Mesothelial cell of epicardium (in vitro differentiated cells): Measurements from ENCODE around the gene VPS18. TPM values are rescaled to one million over a fixed set of nuclear protein-coding genes. Genes with fewer than 3 reads are reported as not detected.

Experiments
- DNase-seq, 2 experiments: peaks; one replicate each; pipeline ENCODE4 v3.0.0; 2021; ENCODE audit warnings: low spot score in 2 of 2; ENCODE audit not compliant: unreplicated experiment in 2 of 2
- H3K27ac Mint-ChIP-seq: 2 replicates; pipeline ENCODE4 v1.8.0; 2021; ENCODE audit warnings: mixed read lengths
- H3K27me3 Mint-ChIP-seq: 2 replicates; pipeline ENCODE4 v1.8.0; 2021; ENCODE audit warnings: low read depth, mixed read lengths
- H3K36me3 Mint-ChIP-seq: 2 replicates; pipeline ENCODE4 v1.8.0; 2021; ENCODE audit warnings: mixed read lengths
- H3K4me1 Mint-ChIP-seq: 2 replicates; pipeline ENCODE4 v1.8.0; 2021; ENCODE audit warnings: mixed read lengths
- H3K4me3 Mint-ChIP-seq: 2 replicates; pipeline ENCODE4 v1.8.0; 2021; ENCODE audit warnings: mild to moderate bottlenecking, moderate library complexity, mixed read lengths
- H3K9me3 Mint-ChIP-seq: 2 replicates; pipeline ENCODE4 v1.8.0; 2021; ENCODE audit warnings: mixed read lengths
- CTCF ChIP-seq: fragments of 200-600 bp; sonication (generic); IDR thresholded peaks from one replicate; pipeline ENCODE4 v1.5.0; 2021; ENCODE audit warnings: antibody characterized with exemption; ENCODE audit not compliant: unreplicated experiment
- total RNA-seq: library from RNA; stranded (reverse); gene quantifications from 3 replicates; pipeline ENCODE4 v1.2.1, GENCODE V29; 2021

The VPS18 gene
- total RNA-seq, 1 donor from 2014 or later, result 30.1 TPM

GRCh38 chr15:40941528-40942336, 47.5 kb downstream of the VPS18 start:
- H3K27me3 Mint-ChIP-seq, result peaks cover 9% of the 10 kb centered on the region
- H3K27ac Mint-ChIP-seq, result peak overlapping the region; percentile 67
- H3K36me3 Mint-ChIP-seq, result no peaks in the 10 kb centered on the region
- TF ChIP-seq CTCF, result peak; percentile 58
- peaks cover 17% of the 10 kb centered on the region for H3K4me1 Mint-ChIP-seq
- DNase-seq, result peak in 1 of 2 experiments; percentile 82
- peak overlapping the region; percentile 63 for H3K4me3 Mint-ChIP-seq
- H3K9me3 Mint-ChIP-seq, result no peaks in the 10 kb centered on the region

GRCh38 chr15:40942337-40942854, 48.1 kb downstream of the VPS18 start:
- peaks cover 9% of the 10 kb centered on the region for H3K27me3 Mint-ChIP-seq
- DNase-seq, result no peak
- H3K9me3 Mint-ChIP-seq, result no peaks in the 10 kb centered on the region
- peak overlapping the region; percentile 63 for H3K4me3 Mint-ChIP-seq
- H3K36me3 Mint-ChIP-seq, result no peaks in the 10 kb centered on the region
- H3K27ac Mint-ChIP-seq, result peak overlapping the region; percentile 39
- H3K4me1 Mint-ChIP-seq, result peaks cover 17% of the 10 kb centered on the region
- no peak for TF ChIP-seq CTCF

- Mint-ChIP-seq H3K4me3 (peak overlapping the region; percentile 63), H3K27me3 (peaks cover 9% of the 10 kb centered on the region), H3K4me1 (peaks cover 17% of the 10 kb centered on the region), H3K27ac (peak overlapping the region; percentile 39), H3K36me3 (no peaks in the 10 kb centered on the region), H3K9me3 (no peaks in the 10 kb centered on the region)
- no peak for TF ChIP-seq CTCF
- DNase-seq, result no peak
Observed at GRCh38 chr15:40942878-40943277, 48.6 kb downstream of the VPS18 start.

- H3K27me3 Mint-ChIP-seq, result peaks cover 9% of the 10 kb centered on the region
Observed at GRCh38 chr15:40943764-40944365, 49.6 kb downstream of the VPS18 start.

More at GRCh38 chr15:40943764-40944365, 49.6 kb downstream of the VPS18 start:
- TF ChIP-seq CTCF, result no peak
- Mint-ChIP-seq H3K27ac (no peak overlapping the region), H3K4me1 (peaks cover 17% of the 10 kb centered on the region), H3K4me3 (no peak overlapping the region), H3K36me3 (no peaks in the 10 kb centered on the region), H3K9me3 (no peaks in the 10 kb centered on the region)
- no peak for DNase-seq
